Stimulated activated naive CD4-positive, alpha-beta T cell (primary cell): ENCODE data around the gene CNTN5.

Experiments used
- DNase-seq, 6 experiments: peaks; one replicate each; lab custom pipeline; 2025; lab: John Stamatoyannopoulos, UW

CNTN5 gene

DNA sequence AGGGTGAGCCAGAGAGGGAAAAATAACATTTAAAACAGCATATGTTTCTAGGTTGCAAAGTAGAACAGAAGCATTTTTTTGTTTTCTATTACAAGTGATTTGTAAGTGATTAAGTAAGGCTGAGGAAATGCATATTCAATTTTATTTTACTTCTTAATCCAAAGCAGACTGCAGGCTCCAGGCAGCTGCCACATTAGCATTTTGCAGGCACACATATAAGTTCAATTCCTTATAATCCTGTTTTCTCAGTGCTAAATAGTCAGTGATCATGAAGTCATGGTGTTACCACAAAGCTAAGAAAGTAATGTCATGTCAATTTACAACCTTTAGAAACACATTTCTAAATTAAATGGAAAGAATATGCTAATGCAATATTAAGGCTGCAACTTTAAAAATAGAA lies 149.8 kb downstream of the CNTN5 start:
- DNase-seq = no peak

DNA sequence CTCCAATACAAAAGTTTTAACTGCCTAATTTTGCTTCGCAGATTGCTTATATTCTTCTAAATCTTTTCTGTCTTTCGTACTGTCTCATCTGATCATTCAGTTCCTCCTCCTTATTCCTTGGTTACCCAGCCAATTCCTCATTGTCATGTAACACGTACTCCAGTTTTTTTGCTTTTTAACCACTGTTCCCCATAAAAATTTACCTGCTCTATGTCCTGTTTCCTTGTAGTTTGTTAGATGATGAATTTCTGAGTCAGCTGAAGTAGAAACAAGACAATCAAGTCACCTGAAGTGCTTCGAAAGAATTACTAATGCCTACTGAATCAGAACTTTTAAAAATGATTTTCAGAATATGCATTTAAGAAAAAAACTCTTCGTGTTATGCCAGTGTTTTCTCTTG lies 150.6 kb downstream of the CNTN5 start:
- no peak for DNase-seq

DNA sequence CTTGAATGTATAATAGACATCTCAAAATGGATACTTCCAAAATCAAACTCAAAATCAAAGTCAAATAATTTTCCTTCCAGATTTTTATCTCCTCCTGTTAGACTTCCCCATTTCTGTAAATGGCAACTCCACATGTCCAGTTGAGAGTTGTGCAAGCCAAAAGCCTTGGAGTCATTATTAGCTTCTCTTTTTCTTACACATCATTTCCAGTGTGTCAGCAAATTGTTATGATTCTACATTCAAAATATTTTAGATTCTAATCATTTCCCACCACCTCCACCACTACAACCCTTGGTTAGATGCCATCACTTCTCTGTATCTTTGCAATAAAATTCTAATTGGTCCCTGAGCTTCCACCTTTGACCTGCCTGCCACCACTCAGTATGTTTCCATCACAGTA lies 155.7 kb downstream of the CNTN5 start:
- DNase-seq = no peak

DNA sequence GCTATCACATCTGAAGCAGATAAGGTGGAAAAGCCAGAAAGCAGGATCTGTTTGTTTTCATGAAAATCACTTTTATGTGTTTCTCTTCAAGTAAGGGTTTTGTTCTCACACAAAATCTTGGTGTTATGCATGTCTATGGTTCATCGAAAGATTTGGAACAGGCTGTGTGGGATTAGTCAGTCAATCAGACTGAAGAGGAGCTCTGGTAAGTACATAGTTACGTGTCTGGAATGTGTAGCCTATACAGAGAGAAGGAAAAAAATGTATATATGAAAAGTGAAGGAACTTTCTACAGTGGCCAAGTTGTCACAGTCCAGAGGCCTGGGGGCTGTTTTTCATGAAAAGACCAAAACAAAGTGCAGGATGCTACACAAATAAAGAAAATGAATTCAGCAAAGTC lies 156.7 kb downstream of the CNTN5 start:
- DNase-seq = no peak

DNA sequence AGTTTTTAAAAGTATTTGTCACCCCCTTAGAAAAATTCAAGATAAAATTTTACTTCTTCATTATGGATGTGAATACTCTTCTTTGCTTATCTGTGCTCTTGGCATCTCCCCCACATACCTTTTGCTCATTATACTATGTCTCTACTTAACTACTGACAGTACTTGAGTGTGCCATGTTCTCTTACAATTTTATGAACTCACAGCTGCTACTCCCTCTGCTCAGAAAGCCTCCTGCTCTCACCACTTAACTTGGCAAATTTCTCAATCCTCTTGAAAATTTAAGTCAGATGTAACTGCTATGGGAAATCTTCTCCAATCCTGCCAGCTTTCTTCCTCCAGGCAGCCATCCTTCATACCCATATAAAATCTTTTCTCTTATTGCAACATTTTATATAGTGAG lies 163.4 kb downstream of the CNTN5 start:
- DNase-seq = no peak

DNA sequence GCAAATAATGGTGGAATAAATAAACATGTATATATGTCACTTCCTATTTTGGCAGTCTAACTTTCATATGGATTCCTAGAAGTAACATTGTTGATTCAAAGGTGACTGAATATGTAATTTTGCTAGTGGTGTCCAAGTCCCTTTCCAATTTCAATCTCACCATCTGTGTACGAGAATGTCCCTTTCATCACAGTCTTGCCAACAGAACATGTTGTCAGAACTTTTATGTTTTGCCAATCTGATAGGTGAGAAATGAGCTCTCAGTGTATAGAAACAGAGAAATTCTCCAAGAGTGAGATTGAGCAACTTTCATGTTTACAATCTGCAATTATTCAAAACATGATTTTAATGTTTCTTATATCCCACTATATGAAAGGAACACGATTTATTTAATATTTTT lies 167.5 kb downstream of the CNTN5 start:
- DNase-seq = no peak

DNA sequence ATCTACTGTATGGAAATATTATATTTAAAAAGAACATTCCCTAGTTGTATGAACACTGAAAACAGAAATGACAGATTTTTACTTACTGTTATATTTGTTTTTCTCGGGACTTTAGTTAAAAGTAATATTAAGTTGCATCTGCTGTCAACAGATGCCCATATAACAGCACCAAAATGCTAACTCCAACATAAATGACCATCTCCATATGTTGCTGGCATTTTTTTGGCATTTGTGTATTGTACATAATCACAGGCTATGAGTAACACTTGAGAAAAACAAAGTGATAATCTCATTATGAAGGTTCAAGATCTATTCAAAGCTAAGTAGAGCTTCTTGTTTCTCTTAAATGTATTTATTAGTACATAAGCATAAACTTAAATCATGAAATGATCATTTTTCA lies 172.0 kb downstream of the CNTN5 start:
- DNase-seq = no peak

DNA sequence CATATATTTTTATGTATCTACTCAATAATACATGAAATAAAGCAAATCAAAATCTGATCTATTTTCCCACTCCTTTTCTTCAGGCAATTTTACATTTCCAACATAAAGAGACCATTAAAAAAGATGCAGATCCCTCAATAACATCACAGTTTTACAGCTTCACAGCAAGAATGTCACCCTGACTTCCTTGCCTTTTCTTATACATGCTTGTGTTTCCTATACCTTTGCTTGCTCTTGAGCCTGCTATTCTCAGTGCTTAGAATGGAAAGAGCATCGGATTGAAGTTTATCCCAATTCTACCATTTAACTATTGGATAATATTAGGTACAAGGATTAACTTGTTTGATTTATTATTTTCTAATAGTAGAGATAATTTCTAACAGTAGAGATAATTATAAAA lies 176.7 kb downstream of the CNTN5 start:
- no peak for DNase-seq

DNA sequence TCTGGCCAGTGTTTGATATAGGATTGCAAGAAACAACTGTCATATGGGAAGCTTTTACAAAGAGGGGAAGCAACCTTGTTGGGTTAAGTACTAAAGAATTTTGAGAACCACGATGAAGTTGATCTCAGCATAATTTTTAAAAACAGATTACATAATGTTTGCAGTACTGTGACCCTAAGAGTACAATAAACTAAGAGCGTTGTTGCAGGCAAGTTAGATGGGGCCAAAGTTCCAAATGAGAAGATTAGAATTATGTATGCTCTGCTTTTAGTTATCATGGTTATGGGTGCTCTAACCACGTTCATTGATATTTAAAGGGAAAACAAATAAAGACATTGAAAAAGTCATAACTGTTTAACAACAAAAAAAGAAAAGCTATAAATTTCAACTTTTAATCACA lies 177.5 kb downstream of the CNTN5 start:
- DNase-seq = no peak

DNA sequence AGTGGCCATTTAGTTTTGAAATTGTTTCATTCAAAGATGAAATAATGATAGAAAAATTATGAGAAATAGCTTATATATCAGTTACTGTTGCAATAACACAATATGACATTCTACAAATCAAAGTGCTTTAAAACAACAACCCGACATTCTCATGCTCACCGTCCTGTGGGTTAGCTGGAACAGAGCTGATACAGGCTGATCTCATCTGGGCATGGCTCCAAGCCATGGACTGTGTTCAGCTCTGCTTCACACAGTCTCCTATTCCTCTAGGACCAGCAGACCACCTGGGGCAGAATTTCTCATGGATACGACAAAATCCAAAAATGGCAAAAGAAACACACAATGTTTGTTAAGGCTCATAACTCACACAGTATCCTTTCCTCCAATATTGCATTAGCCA lies 178.6 kb downstream of the CNTN5 start:
- no peak for DNase-seq

DNA sequence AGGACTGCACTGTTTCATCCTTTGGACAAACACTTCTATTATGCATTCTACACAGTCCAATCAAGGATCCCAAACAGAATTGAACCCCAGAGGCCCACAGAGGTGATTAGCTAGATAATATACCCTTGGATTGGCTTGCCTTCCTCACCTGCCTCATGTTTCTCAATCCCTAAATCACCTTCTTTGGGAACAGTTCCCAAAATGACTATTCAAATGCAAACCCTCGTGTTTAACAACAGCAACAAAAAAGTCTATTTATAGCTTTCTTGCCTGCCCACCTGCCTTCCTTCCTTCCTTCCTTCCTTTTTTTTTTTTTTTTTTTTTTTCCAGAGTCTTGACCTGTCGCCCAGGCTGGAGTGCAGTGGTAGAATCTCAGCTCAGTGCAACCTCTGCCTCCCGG lies 180.0 kb downstream of the CNTN5 start:
- no peak for DNase-seq

DNA sequence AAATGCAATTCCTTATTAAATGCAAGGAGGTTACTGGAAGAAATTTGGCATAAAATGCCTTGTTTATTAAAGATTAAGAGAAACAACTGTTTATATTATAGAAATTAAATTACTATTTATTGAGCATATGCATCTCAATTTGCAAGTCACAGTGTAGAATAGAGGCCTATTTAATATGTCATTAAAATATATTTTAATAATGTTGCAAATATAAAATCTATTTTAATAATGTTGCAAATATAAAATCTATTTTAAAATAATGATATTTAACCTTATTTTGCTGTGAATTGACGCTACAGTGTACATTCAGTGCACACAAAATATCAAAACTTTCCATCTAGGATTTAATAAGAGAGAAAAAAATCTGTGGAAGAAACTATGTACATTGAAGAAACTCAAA lies 188.1 kb downstream of the CNTN5 start:
- DNase-seq = no peak

DNA sequence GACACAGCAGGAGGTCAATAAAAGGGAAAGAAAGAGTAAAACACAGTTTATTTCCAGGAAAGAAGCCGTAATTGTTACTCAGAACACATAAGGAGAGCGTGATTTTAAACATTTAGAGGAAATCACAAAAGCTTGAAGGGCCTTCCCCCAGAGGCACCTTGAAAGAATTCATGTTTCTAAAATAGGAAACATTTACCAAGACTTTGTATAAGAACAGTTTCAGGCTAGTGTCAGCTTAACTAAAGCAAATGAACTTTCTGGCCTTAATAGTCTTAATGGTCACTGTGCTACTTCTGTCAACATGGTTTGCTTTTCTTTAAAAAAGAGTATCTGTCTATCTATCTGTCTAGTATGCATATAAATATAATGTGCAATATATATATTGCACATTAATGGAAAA lies 208.8 kb downstream of the CNTN5 start:
- DNase-seq = no peak

DNA sequence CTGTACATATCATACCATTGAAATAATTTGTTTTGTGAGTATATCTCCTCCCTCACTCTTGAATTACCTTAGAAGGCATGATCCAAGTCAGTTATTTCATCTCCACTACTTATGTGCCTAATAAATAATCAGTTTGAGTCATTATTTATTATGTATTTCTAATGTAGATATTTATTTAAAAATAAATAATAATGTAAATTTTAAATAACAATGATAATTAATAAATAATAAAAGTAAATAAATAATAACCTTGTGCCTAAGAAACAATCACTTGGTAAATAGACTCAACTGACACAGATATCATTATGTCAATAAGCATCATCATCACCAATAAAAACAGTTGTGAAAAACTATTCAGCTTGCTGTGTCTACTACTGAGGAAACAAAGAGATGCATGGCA lies 213.8 kb downstream of the CNTN5 start:
- DNase-seq = no peak

DNA sequence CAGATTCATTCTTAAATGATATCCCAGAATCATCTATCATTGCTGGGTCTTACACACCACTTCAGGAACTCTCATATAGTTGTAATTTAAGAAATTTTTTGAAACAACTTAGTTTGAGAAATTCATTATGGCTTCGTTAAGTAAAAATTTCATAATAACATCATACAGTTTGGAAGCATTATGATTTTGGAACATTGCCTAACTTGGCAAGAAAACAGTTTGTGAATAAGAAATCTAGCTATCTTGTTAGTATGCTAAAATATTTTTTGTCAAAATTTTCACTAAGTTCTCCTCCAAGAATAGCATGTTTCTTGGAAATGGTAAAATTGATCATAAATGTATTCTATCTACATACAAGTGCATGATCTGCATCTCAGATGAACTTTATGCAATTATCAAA lies 217.7 kb downstream of the CNTN5 start:
- no peak for DNase-seq

DNA sequence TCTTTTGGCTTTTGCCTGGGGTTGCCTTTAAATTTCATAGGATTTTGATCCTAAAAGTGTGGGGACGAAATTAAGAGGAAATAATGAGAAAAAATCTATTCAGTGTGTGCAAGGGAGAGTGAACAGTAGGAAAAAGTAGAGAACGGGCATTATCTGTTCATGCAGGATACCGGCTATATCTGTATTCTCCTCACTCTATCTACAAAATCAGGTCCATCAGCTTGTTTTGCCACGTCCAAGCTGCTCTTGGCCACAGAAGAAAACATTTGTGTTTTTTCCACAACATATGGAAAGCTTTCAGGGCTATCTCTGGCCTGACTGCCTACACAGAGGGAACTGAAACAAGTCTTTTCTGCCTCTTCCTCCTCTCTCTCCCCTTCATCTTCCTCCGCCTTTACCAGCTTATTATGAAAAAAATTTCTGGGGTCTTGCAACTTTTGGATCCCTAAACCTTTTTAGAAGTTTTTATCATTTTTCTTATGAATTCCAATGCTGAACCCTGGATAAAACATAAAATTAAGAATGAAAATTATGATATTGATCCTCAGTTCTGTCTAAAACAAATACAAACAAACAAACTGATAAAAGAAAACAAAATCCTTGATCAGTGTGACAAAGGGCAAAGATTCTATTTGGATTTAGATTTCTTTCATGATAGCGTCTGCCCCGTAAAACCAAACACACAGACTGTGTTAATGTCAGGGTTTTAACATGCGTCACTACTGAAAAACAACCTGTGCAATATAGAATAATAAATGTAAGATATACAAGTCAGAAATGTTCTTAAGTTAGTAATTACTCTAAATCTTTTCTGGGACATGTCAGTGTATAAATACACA lies 219.7 kb downstream of the CNTN5 start:
- DNase-seq = no peak

DNA sequence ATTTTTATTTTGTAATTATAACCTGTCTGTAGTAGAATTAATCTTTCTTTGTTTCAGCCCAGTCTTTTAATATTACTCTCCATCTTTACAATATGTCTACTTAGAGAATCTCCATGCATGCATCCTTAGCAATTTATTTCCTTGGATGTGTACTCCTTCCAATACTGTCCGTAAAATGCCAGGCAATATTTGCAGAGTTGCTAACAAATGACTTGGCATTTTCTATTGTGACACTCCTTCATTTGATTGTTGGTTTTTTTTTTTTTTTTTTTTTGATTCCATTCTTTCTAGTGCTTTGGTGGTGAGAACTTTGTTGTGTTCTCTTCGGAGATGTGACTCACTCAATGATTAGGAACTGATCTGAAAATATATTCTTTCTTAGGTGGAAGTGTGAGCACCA lies 220.3 kb downstream of the CNTN5 start:
- no peak for DNase-seq

DNA sequence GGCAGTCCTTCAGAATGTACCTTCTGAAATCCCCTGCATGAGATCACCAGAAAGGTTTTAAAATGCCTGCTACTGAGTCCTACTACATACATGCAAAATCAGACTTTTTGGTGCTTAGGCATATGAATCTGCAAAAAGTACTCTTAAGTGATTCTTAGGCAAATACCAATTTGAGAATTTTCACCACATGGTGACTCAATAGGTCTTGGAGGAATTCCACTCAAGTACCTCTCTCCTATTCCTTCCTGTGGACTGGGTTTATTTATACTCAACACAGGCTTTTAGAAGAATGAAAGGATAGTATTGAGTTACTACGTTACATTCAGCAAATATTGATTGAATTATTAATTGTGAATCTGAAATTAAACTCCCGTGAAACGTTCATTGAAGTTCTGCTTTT lies 223.9 kb downstream of the CNTN5 start:
- no peak for DNase-seq

DNA sequence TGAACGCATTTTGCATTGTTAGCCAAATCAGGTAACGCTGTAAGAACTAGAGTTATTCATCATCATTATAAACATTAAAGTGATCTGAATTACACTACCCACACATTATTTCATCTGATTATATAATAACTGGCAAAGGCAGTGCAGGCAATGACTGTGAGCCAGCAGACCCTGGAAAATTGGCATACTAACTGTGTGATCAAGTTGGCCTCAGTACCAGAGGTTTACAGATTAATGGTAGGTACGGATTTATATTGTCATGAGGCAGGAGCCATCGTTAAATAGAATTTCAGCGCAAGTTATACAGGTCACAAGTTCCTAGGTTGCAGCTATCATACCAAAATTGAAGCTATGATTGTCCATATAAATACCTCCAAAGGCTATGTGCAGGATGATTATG lies 225.4 kb downstream of the CNTN5 start:
- DNase-seq = no peak

DNA sequence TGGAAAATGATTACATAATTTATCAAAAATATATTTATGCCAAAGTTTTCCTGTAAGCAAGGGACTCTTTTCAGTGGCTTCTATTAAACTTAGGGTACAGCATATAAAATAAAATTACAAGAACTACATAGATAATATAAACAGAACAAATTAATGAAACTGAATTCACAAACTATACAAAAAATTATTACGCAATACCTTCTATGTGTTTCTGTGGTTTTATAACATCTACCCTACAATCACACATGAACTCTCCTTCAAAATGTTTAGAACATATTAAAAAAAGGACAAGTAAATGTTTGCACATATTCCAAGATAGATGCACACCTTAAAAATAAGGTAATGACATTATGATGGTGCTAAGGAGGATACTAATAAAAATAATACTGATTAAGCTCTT lies 235.9 kb downstream of the CNTN5 start:
- no peak for DNase-seq

DNA sequence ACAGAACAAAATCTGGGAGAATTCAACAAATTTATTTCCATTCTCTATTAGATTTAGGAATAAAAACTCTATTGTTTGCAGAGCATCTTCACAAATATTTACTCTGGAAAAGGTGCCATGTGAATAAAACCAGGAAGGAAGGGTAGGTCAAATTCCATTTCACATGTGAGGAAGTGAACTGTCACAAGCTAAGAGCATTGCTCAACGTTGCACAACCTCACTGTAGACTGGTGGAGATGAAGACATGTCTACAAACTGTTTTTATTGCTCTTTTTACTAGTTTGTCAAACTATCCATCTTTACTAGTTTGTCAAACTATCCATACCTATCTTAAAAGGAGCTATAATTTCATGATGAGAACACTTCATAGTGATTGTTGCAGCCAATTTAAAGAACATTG lies 236.4 kb downstream of the CNTN5 start:
- no peak for DNase-seq

DNA sequence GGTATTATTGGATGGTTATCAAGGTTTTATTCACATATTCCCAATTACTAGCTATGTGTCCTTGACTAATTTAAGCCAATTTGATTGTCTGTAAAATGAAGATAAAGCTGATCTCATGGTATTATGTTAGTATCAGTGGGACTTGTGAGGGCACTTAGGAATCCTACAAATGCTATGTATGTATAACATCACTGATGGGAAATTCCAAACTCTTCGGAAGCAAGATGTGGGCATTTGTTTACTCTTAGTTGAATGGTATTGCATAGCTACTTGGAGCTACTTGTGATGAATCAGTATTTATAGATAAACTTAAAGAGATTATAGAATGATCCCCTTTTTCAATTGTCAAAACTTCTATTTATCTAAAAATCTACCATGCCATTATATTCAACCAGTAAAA lies 239.9 kb downstream of the CNTN5 start:
- no peak for DNase-seq

DNA sequence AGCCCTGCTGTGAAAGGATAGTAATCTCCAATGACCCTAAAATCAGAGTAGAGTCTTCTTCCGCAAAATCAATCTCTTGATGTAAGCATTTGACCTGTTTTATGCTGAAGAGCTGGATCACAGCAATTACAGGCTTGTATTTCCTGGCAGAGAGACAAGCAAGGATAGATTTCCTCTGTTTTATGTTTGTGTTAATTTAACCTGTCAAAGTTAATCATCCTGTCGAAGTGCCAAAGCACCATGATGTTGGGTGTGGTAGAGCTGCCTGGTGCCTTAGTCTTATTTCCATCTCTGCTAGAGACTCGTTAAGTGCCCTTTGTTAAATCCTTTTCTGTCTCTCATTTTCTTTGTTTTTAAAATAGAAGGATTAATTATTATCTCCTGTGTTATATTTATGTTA lies 248.1 kb downstream of the CNTN5 start:
- DNase-seq = no peak

DNA sequence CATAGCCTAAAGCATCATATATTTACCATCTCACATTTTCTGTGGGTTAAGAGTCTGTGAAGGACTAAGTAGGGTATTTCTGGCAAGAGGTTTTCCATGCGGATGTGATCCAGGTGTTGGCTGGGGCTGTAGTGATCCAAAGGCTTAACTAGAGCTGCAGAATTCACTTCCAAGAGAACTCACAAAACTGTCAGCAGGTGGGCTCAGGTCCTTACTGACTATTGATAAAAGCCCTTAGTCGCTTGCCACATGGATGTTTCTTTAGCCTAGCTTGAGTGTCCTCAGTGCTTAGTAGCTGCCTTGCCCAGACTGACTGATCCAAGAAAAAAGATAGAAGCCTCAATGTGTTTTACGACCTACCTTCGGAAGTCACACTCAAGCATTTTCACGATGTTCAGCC lies 250.8 kb downstream of the CNTN5 start:
- DNase-seq = no peak

DNA sequence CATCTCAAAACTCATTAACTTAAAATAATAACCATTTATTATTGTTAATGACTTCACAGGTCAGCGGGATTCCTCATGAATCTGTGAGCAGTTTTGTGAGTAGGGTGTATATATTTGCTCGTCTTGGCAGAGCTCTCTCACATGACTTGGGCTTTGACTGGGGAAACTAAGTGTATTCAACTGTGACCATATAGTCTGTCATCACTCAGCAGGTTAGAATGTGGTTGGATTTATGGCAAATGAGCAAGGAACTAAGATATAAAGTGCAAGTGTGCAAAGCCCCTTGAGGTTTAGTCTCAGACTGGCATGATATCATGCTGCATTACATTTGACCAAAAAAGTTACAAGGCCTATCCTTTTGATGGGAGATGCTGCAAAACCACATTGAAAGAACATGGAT lies 254.8 kb downstream of the CNTN5 start:
- no peak for DNase-seq
